A549 (cell line): Measurements from ENCODE around the gene COL8A2. TPM values are rescaled to one million over a fixed set of nuclear protein-coding genes. Genes with fewer than 3 reads are reported as not detected.

Experiments used
- ATAC-seq, 2 experiments: fragments of 200-7000 bp in 1 of 2; fragments of >200 bp in 1 of 2; cut with Nextera tagmentation in 1 of 2; cut with Tn5 transposase in 1 of 2; 3 replicates each; pipeline versions ENCODE4 v1.8.0 to v1.9.1; 2018 to 2020; ENCODE audit warnings: mild to moderate bottlenecking in 1 of 2, moderate library complexity in 1 of 2
- CTCF ChIA-PET: fragments of 300-600 bp; sonication (Branson Sonifier 250); formaldehyde crosslinking; extraction: SDS; loops from one replicate; lab custom pipeline; 2021; ENCODE audit warnings: antibody characterized with exemption, inconsistent platforms; lab: Yijun Ruan, JAX
- POLR2A ChIA-PET: fragments of 350-600 bp; formaldehyde crosslinking; extraction: SDS; loops from one replicate; lab custom pipeline; 2021; ENCODE audit warnings: antibody characterized with exemption, inconsistent platforms; lab: Yijun Ruan, JAX
- DNase-seq, 2 experiments: peaks; one replicate each; pipeline versions ENCODE4 v3.0.0 to v3.0.0-alpha.2; 2011 to 2016; ENCODE audit warnings: low read depth in 1 of 2, low spot score in 1 of 2
- FAIRE-seq: peaks from 2 replicates; lab custom pipeline; 2011; peaks lifted over from hg19 to GRCh38; lab: Jason Lieb, UNC
- H3K27ac ChIP-seq, 2 experiments: fragments of >200 bp; sonication (Bioruptor Twin); formaldehyde crosslinking; 3 replicates each; pipeline ENCODE4 v1.5.1; 2016 to 2017
- H3K4me1 ChIP-seq: fragments of >200 bp; sonication (Bioruptor Twin); formaldehyde crosslinking; 3 replicates; pipeline ENCODE4 v1.6.1; 2016
- H3K4me2 ChIP-seq: fragments of >200 bp; sonication (Bioruptor Twin); formaldehyde crosslinking; 3 replicates; pipeline ENCODE4 v1.6.1; 2016
- H3K4me3 ChIP-seq: fragments of >200 bp; sonication (Bioruptor Twin); formaldehyde crosslinking; 3 replicates; pipeline ENCODE4 v1.5.1; 2016
- H3K9me3 ChIP-seq: fragments of >200 bp; sonication (Bioruptor Twin); formaldehyde crosslinking; 3 replicates; pipeline ENCODE4 v1.6.1; 2016
- BHLHE40 ChIP-seq: IDR thresholded peaks from 2 replicates; pipeline ENCODE4 v1.6.1; 2012; ENCODE audit warnings: low read depth, low read length, inconsistent platforms
- CBX8 ChIP-seq: fragments of 200-600 bp; sonication (generic); IDR thresholded peaks from 2 replicates; pipeline ENCODE4 v1.6.1; 2016
- CEBPB ChIP-seq, 2 experiments: fragments of >200 bp in 1 of 2; sonication (Bioruptor Twin) in 1 of 2; formaldehyde crosslinking in 1 of 2; IDR thresholded peaks; 2 replicates each; pipeline ENCODE4 v1.6.1; 2012 to 2016
- CHD4 ChIP-seq: fragments of 200-600 bp; sonication (generic); IDR thresholded peaks from 2 replicates; pipeline ENCODE4 v1.6.1; 2016; ENCODE audit warnings: antibody characterized with exemption, mild to moderate bottlenecking, borderline replicate concordance
- EHMT2 ChIP-seq: fragments of 200-600 bp; sonication (generic); IDR thresholded peaks from 2 replicates; pipeline ENCODE4 v1.6.1; 2016; ENCODE audit warnings: antibody characterized with exemption, low read depth, mild to moderate bottlenecking, moderate library complexity
- EP300 ChIP-seq, 2 experiments: fragments of >200 bp; sonication (Bioruptor Twin); formaldehyde crosslinking; IDR thresholded peaks; 2 replicates in 1 of 2; 3 replicates in 1 of 2; pipeline ENCODE4 v1.6.1; 2016 to 2017
- FOSB ChIP-seq: fragments of 250-450 bp; sonication (Bioruptor Pico); IDR thresholded peaks from 2 replicates; pipeline ENCODE4 v1.5.0; 2020; ENCODE audit warnings: mild to moderate bottlenecking, moderate library complexity
- FOXS1 ChIP-seq: fragments of 250-450 bp; sonication (Bioruptor Pico); IDR thresholded peaks from 2 replicates; pipeline ENCODE4 v1.5.0; 2020; ENCODE audit warnings: mild to moderate bottlenecking, moderate library complexity
- GATA3 ChIP-seq: IDR thresholded peaks from 2 replicates; pipeline ENCODE4 v1.6.1; 2012; ENCODE audit warnings: borderline replicate concordance
- HES2 ChIP-seq: fragments of >200 bp; sonication (Bioruptor Twin); formaldehyde crosslinking; IDR thresholded peaks from 2 replicates; pipeline ENCODE4 v1.6.1; 2016
- HEYL ChIP-seq: fragments of 250-450 bp; sonication (Bioruptor Pico); IDR thresholded peaks from 2 replicates; pipeline ENCODE4 v1.8.0; 2021; ENCODE audit warnings: mild to moderate bottlenecking, moderate library complexity
- MAFK ChIP-seq: fragments of 450-650 bp; IDR thresholded peaks from 2 replicates; pipeline ENCODE4 v1.6.1; 2014; ENCODE audit not compliant: partially characterized antibody
- MAX ChIP-seq: IDR thresholded peaks from 2 replicates; pipeline ENCODE4 v1.6.1; 2012
- MAZ ChIP-seq: fragments of 150-350 bp; IDR thresholded peaks from 2 replicates; pipeline ENCODE4 v1.6.1; 2014; ENCODE audit warnings: antibody characterized with exemption, low read depth, low read length, borderline replicate concordance
- RARB ChIP-seq: fragments of 250-450 bp; sonication (Bioruptor Pico); IDR thresholded peaks from 2 replicates; pipeline ENCODE4 v1.8.0; 2021; ENCODE audit warnings: mild to moderate bottlenecking, moderate library complexity
- RCOR1 ChIP-seq: fragments of 150-350 bp; IDR thresholded peaks from 2 replicates; pipeline ENCODE4 v1.6.1; 2014; ENCODE audit warnings: antibody characterized with exemption, low read length, low read depth
- RNF2 ChIP-seq: fragments of 200-600 bp; sonication (generic); IDR thresholded peaks from 2 replicates; pipeline ENCODE4 v1.6.1; 2016; ENCODE audit warnings: low read depth, mild to moderate bottlenecking, antibody characterized with exemption, moderate library complexity, borderline replicate concordance
- SREBF2 ChIP-seq: fragments of 450-650 bp; IDR thresholded peaks from 2 replicates; pipeline ENCODE4 v1.6.1; 2014; ENCODE audit warnings: mild to moderate bottlenecking, moderate library complexity
- TFCP2L1 ChIP-seq: fragments of 250-450 bp; sonication (Bioruptor Pico); IDR thresholded peaks from 2 replicates; pipeline ENCODE4 v1.5.0; 2021; ENCODE audit warnings: mild to moderate bottlenecking
- WGBS: methylation state at CpG from one replicate; pipeline ENCODE4 v1.1.6; 2017; ENCODE audit errors: missing lambda C conversion rate; 5-methylcytosine and 5-hydroxymethylcytosine counted together
- polyA plus RNA-seq, 4 experiments: library from polyadenylated mRNA; depleted of rRNA in 3 of 4; stranded (reverse); fragments of >200 nt; fragmentation: RNase III in 1 of 4; extraction: RNeasy Plus Mini Kit Qiagen cat#74134 plus additional on column Dnase treatment in 1 of 4; gene quantifications; 2 replicates in 3 of 4; 3 replicates in 1 of 4; pipeline ENCODE4 v1.2.3, GENCODE V29; 2011 to 2017
- TF ChIP-seq, protein P1 (sequence below): fragments of >200 bp; sonication (Bioruptor Twin); formaldehyde crosslinking; IDR thresholded peaks from 3 replicates; pipeline ENCODE4 v1.5.1; 2016
- TF ChIP-seq, protein P2 (sequence below): fragments of >200 bp; sonication (Bioruptor Twin); formaldehyde crosslinking; IDR thresholded peaks from 3 replicates; pipeline ENCODE4 v1.6.1; 2016

The COL8A2 gene
- polyA plus RNA-seq, 2 of the 4 experiments (the other 2 are of a cell fraction): 0.05 to 0.12 TPM

DNA sequence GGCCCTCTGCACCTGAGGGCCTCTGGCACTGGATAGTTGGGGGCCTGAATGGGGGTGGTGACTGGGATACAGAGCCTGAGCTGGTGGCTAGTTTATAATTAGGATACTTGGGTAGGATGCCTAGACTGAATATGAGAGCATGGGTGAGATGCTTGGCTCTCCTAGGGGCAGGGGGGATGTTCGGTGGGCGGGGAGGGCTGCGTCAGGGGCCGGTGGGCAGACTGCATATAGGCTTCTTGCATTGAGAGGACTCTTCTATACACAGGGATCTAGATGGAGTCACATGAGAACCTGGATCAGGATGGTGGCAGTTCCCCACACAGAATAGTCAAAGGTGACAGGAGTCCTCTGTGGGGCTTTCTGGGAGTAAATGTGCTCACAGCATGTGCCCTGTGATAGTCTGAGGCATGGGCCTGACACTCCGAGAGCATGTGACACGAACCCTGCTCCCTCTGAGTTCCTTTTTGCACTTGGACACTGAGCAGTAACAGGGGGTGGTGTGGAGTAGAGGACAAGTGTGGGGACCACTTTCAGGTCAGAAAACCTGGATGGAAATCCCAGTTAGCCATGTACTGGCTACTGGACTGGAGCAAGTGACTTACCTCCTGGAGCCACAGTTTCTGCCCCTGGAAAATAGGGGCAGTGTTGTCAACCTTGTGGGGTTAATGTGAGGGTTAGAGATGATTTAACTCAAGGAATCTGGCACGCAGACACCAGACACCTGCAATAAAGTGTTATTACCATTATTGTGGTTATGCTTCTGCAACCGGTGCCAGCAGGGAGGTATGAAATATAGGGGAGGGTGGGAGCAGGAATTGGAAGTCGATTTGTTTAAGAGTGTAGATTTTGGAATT lies 33.2 kb upstream of the COL8A2 start:
- peak overlapping the region; percentile 98 to 99; a peak in 4 of 6 replicates for H3K27ac ChIP-seq
- WGBS: 73% methylated on average over 8 of the region's 9 CpGs
- TF ChIP-seq MAFK (no peak), CHD4 (no peak), FOSB (CRISPR knock-in tag) (no peak), RCOR1 (no peak), CBX8 (no peak)
- TF ChIP-seq, protein P1, sequence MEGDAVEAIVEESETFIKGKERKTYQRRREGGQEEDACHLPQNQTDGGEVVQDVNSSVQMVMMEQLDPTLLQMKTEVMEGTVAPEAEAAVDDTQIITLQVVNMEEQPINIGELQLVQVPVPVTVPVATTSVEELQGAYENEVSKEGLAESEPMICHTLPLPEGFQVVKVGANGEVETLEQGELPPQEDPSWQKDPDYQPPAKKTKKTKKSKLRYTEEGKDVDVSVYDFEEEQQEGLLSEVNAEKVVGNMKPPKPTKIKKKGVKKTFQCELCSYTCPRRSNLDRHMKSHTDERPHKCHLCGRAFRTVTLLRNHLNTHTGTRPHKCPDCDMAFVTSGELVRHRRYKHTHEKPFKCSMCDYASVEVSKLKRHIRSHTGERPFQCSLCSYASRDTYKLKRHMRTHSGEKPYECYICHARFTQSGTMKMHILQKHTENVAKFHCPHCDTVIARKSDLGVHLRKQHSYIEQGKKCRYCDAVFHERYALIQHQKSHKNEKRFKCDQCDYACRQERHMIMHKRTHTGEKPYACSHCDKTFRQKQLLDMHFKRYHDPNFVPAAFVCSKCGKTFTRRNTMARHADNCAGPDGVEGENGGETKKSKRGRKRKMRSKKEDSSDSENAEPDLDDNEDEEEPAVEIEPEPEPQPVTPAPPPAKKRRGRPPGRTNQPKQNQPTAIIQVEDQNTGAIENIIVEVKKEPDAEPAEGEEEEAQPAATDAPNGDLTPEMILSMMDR: no peak
- TF ChIP-seq, all 56 proteins: peak for 0
- ChIA-PET POLR2A (no interaction called here), CTCF (interaction anchor here (1.3 to 7.1 kb wide), 3 partner anchors 7 to 30 kb away, joined by 3 to 82 read pairs (median 12); partner anchors contain the start of gene TRAPPC3)
- H3K9me3 ChIP-seq: no peaks in the 10 kb centered on the region
- DNase-seq: no peak
- H3K4me1 ChIP-seq: peaks cover 64% of the 10 kb centered on the region
- FAIRE-seq: no peak
- ATAC-seq: no peak
- H3K4me2 ChIP-seq: peak overlapping the region; percentile 99
- peak overlapping the region; percentile 99 for H3K4me3 ChIP-seq

DNA sequence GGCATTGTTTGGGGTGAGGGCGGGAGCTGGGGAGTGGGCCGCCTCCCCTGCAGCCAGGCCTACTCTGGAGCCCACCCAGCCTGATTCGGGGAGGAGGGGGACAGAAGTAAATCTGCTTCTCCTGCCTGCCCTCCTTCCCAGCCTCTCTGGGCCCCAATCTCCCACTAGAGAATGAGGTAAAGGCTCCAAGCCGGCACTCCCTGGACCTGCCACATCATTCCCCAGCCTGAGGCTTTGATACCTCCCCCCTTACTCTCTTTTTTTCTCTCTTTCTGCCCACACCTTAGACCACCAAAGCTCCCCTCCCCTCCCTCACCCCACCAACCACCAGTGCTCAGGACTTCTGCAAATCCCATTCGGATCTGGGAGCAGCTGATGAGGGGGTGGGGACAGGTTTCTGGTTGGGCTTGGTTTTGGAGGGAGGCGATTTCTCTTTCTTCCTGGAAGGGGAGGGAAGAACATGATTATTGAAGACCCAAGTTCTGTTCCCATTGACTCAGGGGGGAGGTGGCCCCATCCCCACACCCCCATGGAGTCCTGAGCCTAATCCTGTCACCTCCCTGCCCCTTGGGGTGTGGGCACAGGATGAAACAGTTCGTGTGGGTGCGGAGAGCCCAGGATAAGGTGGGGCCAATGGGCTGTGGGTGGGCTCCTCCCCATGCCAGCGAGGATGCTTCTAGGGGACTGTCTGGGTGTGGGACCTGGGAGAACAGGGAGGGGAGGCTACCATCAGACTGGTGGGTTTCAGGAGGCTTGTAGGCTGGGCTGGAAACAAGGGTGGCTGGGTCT lies 32.3 kb upstream of the COL8A2 start:
- CTCF ChIA-PET: interaction anchor here (1.1 to 2.3 kb wide), 2 partner anchors 31 to 37 kb away, joined by 4 to 12 read pairs; no protein-coding TSS in a partner anchor
- Histone ChIP-seq H3K4me3 (peak overlapping the region; percentile 99), H3K4me2 (peak overlapping the region; percentile 99), H3K4me1 (peaks cover 56% of the 10 kb centered on the region), H3K9me3 (no peaks in the 10 kb centered on the region), H3K27ac (peak overlapping the region; percentile 98 to 99)
- FAIRE-seq (no peak), ATAC-seq (peak in 1 of 2 experiments; percentile 8; a peak in 3 of 6 replicates), DNase-seq (no peak)
- WGBS: 19% methylated on average over 8 of the region's 9 CpGs
- TF ChIP-seq TFCP2L1 (CRISPR knock-in tag) (no peak), GATA3 (no peak), RNF2 (no peak), RCOR1 (no peak), HES2 (no peak), MAX (no peak), MAZ (no peak), CHD4 (no peak), SREBF2 (no peak), RARB (no peak), CEBPB (IDR thresholded peaks at IDR 0.05) (no peak), CBX8 (no peak), FOXS1 (CRISPR knock-in tag) (no peak), HEYL (no peak), EHMT2 (no peak), BHLHE40 (no peak), EP300 (IDR thresholded peaks at IDR 0.05) (no peak)
- TF ChIP-seq, protein P2, sequence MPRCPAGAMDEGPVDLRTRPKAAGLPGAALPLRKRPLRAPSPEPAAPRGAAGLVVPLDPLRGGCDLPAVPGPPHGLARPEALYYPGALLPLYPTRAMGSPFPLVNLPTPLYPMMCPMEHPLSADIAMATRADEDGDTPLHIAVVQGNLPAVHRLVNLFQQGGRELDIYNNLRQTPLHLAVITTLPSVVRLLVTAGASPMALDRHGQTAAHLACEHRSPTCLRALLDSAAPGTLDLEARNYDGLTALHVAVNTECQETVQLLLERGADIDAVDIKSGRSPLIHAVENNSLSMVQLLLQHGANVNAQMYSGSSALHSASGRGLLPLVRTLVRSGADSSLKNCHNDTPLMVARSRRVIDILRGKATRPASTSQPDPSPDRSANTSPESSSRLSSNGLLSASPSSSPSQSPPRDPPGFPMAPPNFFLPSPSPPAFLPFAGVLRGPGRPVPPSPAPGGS: no peak
- TF ChIP-seq, protein P1: no peak
- POLR2A ChIA-PET: interaction anchor here (2.4 kb wide), 1 partner anchor 31 kb away, joined by 7 read pairs; no protein-coding TSS in a partner anchor
